SK-N-MC (cell line): ENCODE data around the gene CCDC9.
"Not testable (repeated sequence)": the region's sequence is repeated elsewhere in the genome, so short reads cannot be mapped to it uniquely, and the experiment has no call there.

Source experiments
- EZH2 ChIP-seq: fragments of 200-600 bp; sonication (generic); IDR thresholded peaks from one replicate; pipeline ENCODE4 v1.6.1; 2017; ENCODE audit warnings: antibody characterized with exemption
- FOXP2 ChIP-seq: optimal IDR thresholded peaks from 2 replicates; pipeline ENCODE3; 2011; ENCODE audit warnings: mild to moderate bottlenecking, moderate library complexity; ENCODE audit not compliant: insufficient read depth; ENCODE audit errors: extremely low read length, control extremely low read depth
- POLR2AphosphoS5 ChIP-seq: IDR thresholded peaks from 2 replicates; pipeline ENCODE4 v1.6.1; 2012; ENCODE audit warnings: mild to moderate bottlenecking, low read depth, low read length, borderline replicate concordance

- TF ChIP-seq POLR2AphosphoS5, EZH2, FOXP2: not testable (repeated sequence)
Measured at GRCh38 chr19:47300867-47301266, 44.5 kb downstream of the CCDC9 start.
